Naive thymus-derived CD8-positive, alpha-beta T cell (primary cell): ENCODE results near the gene CFAP298. TPM values are rescaled to one million over a fixed set of nuclear protein-coding genes. Genes with fewer than 3 reads are reported as not detected.
A peak's percentile ranks its signal among the peaks of the same experiment; 100 is the strongest.
"Not testable (repeated sequence)": the region's sequence is repeated elsewhere in the genome, so short reads cannot be mapped to it uniquely, and the experiment has no call there.

Source experiments
- ATAC-seq, 2 donors: fragments of 150-1000 bp; cut with Tn5 transposase in 1 of 2; sonication (Bioruptor Pico), chemical (Tn5 transposase) in 1 of 2; 1 replicate in 1 of 2; 2 replicates in 1 of 2; pipeline ENCODE4 v1.10.0; 2021; ENCODE audit warnings: mild to moderate bottlenecking in 2 of 2, moderate library complexity in 2 of 2
- POLR2A ChIA-PET: fragments of 350-600 bp; sonication (Branson Sonifier 250); formaldehyde crosslinking; loops from one replicate; lab custom pipeline; 2021; ENCODE audit warnings: antibody characterized with exemption; lab: Charles Lee
- DNase-seq, 10 donors: peaks; one replicate each; pipeline versions ENCODE4 v3.0.0 to v3.0.0-alpha.2; 2020 to 2022
- H3K27ac Mint-ChIP-seq, 10 donors: one replicate each; pipeline ENCODE4 v1.8.0; 2020 to 2022; ENCODE audit warnings: mild to moderate bottlenecking in 10 of 10, mixed read lengths in 10 of 10, moderate library complexity in 4 of 10, inconsistent platforms in 1 of 10
- H3K27me3 Mint-ChIP-seq, 5 donors: one replicate each; pipeline ENCODE4 v1.8.0; 2021 to 2022; ENCODE audit warnings: mixed read lengths in 5 of 5
- H3K36me3 Mint-ChIP-seq, 3 donors: one replicate each; pipeline ENCODE4 v1.8.0; 2020 to 2022; ENCODE audit warnings: mixed read lengths in 3 of 3, mild to moderate bottlenecking in 2 of 3, inconsistent platforms in 1 of 3
- H3K4me1 Mint-ChIP-seq, 4 donors: one replicate each; pipeline ENCODE4 v1.8.0; 2021 to 2022; ENCODE audit warnings: mixed read lengths in 4 of 4
- H3K4me3 Mint-ChIP-seq, 10 donors: one replicate each; pipeline ENCODE4 v1.8.0; 2020 to 2022; ENCODE audit warnings: mild to moderate bottlenecking in 10 of 10, mixed read lengths in 10 of 10, moderate library complexity in 6 of 10, inconsistent platforms in 1 of 10
- H3K9me3 Mint-ChIP-seq, 9 donors: one replicate each; pipeline ENCODE4 v1.8.0; 2020 to 2022; ENCODE audit warnings: mixed read lengths in 9 of 9, mild to moderate bottlenecking in 3 of 9, inconsistent platforms in 1 of 9, moderate library complexity in 1 of 9
- polyA plus RNA-seq, 3 donors: library from polyadenylated mRNA; unstranded; fragments of 300-500 nt; fragmentation: Illumina TruSeq; gene quantifications; one replicate each; pipeline ENCODE4 v1.2.3, GENCODE V29; 2021
- total RNA-seq, 8 experiments: library from RNA in 2 of 8; stranded (reverse) in 2 of 8; gene quantifications; one replicate each; pipeline ENCODE4 v1.2.3 and lab custom pipeline; 2021 to 2026

The CFAP298 gene
- total and polyA plus RNA-seq, 5 experiments from 2014 or later, result 35.0 to 64.2 (median 59.4) TPM

DNA sequence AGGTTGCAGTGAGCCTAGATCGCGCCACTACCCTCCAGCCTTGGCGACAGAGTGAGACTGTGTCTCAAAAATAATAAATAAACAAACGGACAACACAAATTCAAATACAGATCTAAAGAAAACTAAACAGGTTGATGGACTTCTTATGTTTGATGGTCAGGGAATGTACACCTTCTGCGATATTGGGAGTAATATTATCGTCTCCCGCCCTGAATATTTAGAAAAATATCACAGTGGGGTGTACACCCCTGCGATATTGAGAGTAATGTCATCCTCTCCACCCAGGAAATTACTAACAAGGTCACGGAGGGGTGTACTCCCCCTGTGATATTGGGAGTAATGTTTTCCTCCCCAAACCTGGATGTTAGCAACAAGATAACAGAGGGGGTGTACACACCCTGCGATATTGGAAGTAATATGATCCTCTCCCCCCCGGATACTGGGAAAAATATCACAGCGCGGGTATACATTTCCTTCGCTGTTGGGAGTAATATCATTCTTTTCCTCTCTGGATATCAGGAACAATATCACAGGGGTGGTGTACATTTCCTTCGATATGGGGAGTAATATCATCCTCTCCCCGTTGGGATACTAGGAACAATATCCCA, 1.4 kb upstream of the CFAP298 start:
- peak in 1 of 10 donors; percentile 1 for DNase-seq
- peaks cover 8 to 31% (median 18%) of the 10 kb centered on the region in 4 donors for H3K4me1 Mint-ChIP-seq
- H3K36me3 Mint-ChIP-seq, result peaks cover 0 to 13% (median 2%) of the 10 kb centered on the region in 3 donors
- peak overlapping the region; percentile 48 to 99 (median 98) for H3K27ac Mint-ChIP-seq
- POLR2A ChIA-PET, result interaction anchor here (1.4 to 2.4 kb wide), 3 partner anchors 202 to 711 kb away, joined by 3 to 18 read pairs (median 9); partner anchors contain the start of genes EVA1C and IFNAR1
- no peak for ATAC-seq
- peak overlapping the region; percentile 90 to 100 (median 97) for H3K4me3 Mint-ChIP-seq
- no peaks in the 10 kb centered on the region for H3K9me3 Mint-ChIP-seq
- H3K27me3 Mint-ChIP-seq, result peaks cover 0 to 9% (median 3%) of the 10 kb centered on the region in 5 donors

DNA sequence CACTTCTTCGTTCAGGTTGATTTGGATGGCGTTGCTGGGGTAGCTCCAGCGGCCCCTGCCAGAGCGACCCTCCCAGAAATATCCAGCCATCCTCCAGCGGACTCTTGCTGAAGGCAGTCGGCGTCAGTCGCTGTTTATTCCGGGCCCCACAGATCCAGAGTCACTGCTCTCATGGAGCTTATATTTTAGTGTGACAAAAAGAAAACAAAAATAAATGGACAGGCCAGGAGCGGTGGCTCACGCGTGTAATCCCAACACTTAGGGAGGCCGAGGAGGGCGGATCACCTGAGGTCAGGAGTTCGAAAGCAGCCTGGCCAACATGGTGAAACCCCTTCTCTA, 791 bp upstream of the CFAP298 start:
- Mint-ChIP-seq H3K27ac (peak overlapping the region; percentile 91 to 99 (median 99)), H3K36me3 (peaks cover 0 to 16% (median 2%) of the 10 kb centered on the region in 3 donors), H3K4me3 (peak overlapping the region; percentile 90 to 100 (median 97)), H3K4me1 (peaks cover 8 to 31% (median 18%) of the 10 kb centered on the region in 4 donors), H3K9me3 (no peaks in the 10 kb centered on the region), H3K27me3 (peaks cover 0 to 4% (median under 1%) of the 10 kb centered on the region in 5 donors)
- ATAC-seq, result peak; percentile 2 to 13
- no peak for DNase-seq
- POLR2A ChIA-PET, result interaction anchor here (1.4 to 2.4 kb wide), 6 partner anchors 12 to 712 kb away, joined by 3 to 20 read pairs (median 8); partner anchors contain the start of genes EVA1C, IFNAR1 and PAXBP1

GRCh38 chr21:32611471-32611997, 643 bp downstream of the CFAP298 start:
- peaks cover 0 to 3% (median 0%) of the 10 kb centered on the region in 5 donors for H3K27me3 Mint-ChIP-seq
- ATAC-seq, result peak; percentile 0 to 14
- H3K36me3 Mint-ChIP-seq, result peaks cover 0 to 31% (median 2%) of the 10 kb centered on the region in 3 donors

DNA sequence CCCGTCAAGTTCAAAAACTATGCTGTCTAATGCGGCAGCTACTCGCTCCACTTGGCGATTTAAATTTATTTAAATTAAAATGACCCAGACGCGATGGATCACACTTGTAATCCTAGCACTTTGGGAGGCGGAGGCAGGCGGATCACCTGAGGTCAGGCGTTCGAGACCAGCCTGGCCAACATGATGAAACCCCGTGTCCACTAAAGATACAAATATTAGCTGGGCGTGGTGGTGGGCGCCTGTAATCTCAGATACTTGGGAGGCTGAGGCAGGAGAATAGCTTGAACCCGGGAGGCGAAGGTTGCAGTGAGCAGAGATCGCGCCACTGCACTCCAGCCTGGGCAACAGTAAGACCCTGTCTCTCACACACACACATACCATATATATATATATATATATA, 1.2 kb downstream of the CFAP298 start:
- Mint-ChIP-seq H3K4me1 (peaks cover 11 to 31% (median 20%) of the 10 kb centered on the region in 4 donors), H3K36me3 (peaks cover 3 to 36% (median 6%) of the 10 kb centered on the region in 3 donors), H3K4me3 (peak overlapping the region in 8 of 10 donors; percentile 19 to 98 (median 52)), H3K27ac (peak overlapping the region in 2 of 10 donors; percentile 25 to 43)
- POLR2A ChIA-PET, result interaction anchor here (2.0 to 2.4 kb wide), 3 partner anchors 10 to 199 kb away, joined by 8 to 18 read pairs (median 8); partner anchors contain the start of gene EVA1C
- ATAC-seq, H3K27me3 Mint-ChIP-seq, DNase-seq, H3K9me3 Mint-ChIP-seq: not testable (repeated sequence)

More at GRCh38 chr21:32611471-32611997, 643 bp downstream of the CFAP298 start:
- Mint-ChIP-seq H3K9me3 (no peaks in the 10 kb centered on the region), H3K4me1 (peaks cover 8 to 31% (median 18%) of the 10 kb centered on the region in 4 donors), H3K4me3 (peak overlapping the region; percentile 90 to 100 (median 97)), H3K27ac (peak overlapping the region; percentile 91 to 99 (median 99))
- peak in 7 of 10 donors; percentile 10 to 43 (median 31) for DNase-seq
- POLR2A ChIA-PET, result interaction anchor here (1.2 to 2.4 kb wide), 5 partner anchors 10 to 200 kb away, joined by 4 to 20 read pairs (median 8); partner anchors contain the start of genes EVA1C and PAXBP1

DNA sequence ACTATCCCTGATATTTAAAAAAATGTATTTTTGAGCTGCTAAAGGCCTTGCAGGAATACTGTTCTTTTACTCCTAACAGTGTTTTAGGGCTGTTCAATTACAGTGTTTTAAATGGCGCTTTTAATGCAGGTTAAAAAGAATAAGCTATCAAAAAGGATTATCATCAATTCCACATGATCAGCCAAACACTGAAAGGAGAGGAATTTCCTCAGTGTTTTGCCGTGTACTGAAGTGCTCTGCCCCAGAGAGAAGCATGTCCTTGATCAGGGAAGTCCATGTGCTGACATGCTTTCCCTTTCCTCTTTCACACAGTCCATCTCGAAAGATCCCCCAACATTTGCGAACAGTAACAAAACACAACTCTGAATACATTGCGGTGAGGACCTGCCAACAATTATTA, 3.3 kb downstream of the CFAP298 start:
- Mint-ChIP-seq H3K4me1 (peaks cover 12 to 34% (median 23%) of the 10 kb centered on the region in 4 donors), H3K27ac (no peak overlapping the region)

DNA sequence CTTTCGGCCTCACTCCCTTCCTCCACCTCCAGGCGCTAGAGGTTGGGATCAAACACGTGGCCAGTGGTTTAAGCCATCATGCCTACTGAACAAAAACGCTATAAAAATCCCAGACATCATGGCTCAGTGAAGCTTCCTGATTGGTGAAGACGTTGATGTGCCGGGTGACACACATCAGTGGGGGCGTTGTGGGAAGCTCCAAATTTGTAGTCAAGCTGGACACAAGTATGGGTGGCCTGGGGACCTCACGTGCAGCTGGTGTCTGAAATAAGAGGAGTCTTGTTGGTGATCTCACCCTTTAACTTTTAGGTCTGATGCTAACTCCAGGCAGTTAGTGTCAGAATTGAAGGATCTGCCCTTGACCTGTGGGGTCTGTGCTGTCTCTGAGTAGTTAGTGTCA, 6.7 kb downstream of the CFAP298 start:
- Mint-ChIP-seq H3K27me3 (no peaks in the 10 kb centered on the region), H3K9me3 (no peaks in the 10 kb centered on the region), H3K4me3 (no peak overlapping the region), H3K4me1 (peaks cover 11 to 22% (median 14%) of the 10 kb centered on the region in 4 donors), H3K27ac (no peak overlapping the region), H3K36me3 (peaks cover 9 to 84% (median 31%) of the 10 kb centered on the region in 3 donors)
- ATAC-seq (no peak), DNase-seq (no peak)
- POLR2A ChIA-PET, result interaction anchor here (1.0 kb wide), 1 partner anchor 194 kb away, joined by 3 read pairs; no protein-coding TSS in a partner anchor

More for the DNA sequence above, 3.3 kb downstream of the CFAP298 start:
- POLR2A ChIA-PET, result interaction anchor here (0.6 to 1.3 kb wide), 3 partner anchors 30 to 216 kb away, joined by 3 to 4 read pairs (median 3); partner anchors contain the start of genes PAXBP1 and URB1
- Mint-ChIP-seq H3K4me3 (peak overlapping the region in 1 of 10 donors; percentile 4), H3K27me3 (no peaks in the 10 kb centered on the region), H3K36me3 (peaks cover 9 to 56% (median 24%) of the 10 kb centered on the region in 3 donors), H3K9me3 (no peaks in the 10 kb centered on the region)
- ATAC-seq, result no peak
- no peak for DNase-seq

GRCh38 chr21:32604464-32604863, 7.7 kb downstream of the CFAP298 start:
- POLR2A ChIA-PET, result interaction anchor here (1.0 kb wide), 1 partner anchor 193 kb away, joined by 3 read pairs; no protein-coding TSS in a partner anchor
- Mint-ChIP-seq H3K36me3 (peaks cover 9 to 84% (median 29%) of the 10 kb centered on the region in 3 donors), H3K9me3 (no peaks in the 10 kb centered on the region), H3K4me3 (no peak overlapping the region), H3K4me1 (peaks cover 5 to 12% (median 11%) of the 10 kb centered on the region in 4 donors), H3K27me3 (no peaks in the 10 kb centered on the region), H3K27ac (no peak overlapping the region)
- ATAC-seq (no peak), DNase-seq (no peak)

GRCh38 chr21:32603131-32603530, 9.0 kb downstream of the CFAP298 start:
- no peak for ATAC-seq
- Mint-ChIP-seq H3K27ac (no peak overlapping the region), H3K9me3 (no peaks in the 10 kb centered on the region), H3K4me1 (peaks cover 0 to 11% (median 7%) of the 10 kb centered on the region in 4 donors), H3K4me3 (no peak overlapping the region), H3K36me3 (peaks cover 9 to 87% (median 29%) of the 10 kb centered on the region in 3 donors), H3K27me3 (no peaks in the 10 kb centered on the region)
- no peak for DNase-seq
- POLR2A ChIA-PET, result no interaction called here

GRCh38 chr21:32602099-32602498, 10.1 kb downstream of the CFAP298 start:
- POLR2A ChIA-PET, result no interaction called here
- Mint-ChIP-seq H3K36me3 (peaks cover 9 to 78% (median 29%) of the 10 kb centered on the region in 3 donors), H3K27me3 (no peaks in the 10 kb centered on the region), H3K4me3 (no peak overlapping the region), H3K9me3 (no peaks in the 10 kb centered on the region), H3K4me1 (peaks cover 0 to 11% (median 7%) of the 10 kb centered on the region in 4 donors), H3K27ac (no peak overlapping the region)
- no peak for DNase-seq
- no peak for ATAC-seq

- POLR2A ChIA-PET, result no interaction called here
- Mint-ChIP-seq H3K4me1 (peaks cover 0 to 3% (median 1%) of the 10 kb centered on the region in 4 donors), H3K9me3 (no peaks in the 10 kb centered on the region), H3K27me3 (no peaks in the 10 kb centered on the region), H3K4me3 (no peak overlapping the region), H3K36me3 (peaks cover 0 to 58% (median 13%) of the 10 kb centered on the region in 3 donors), H3K27ac (peak overlapping the region in 1 of 10 donors; percentile 12)
- DNase-seq (no peak), ATAC-seq (no peak)
Observed at GRCh38 chr21:32599526-32599925, 12.7 kb downstream of the CFAP298 start.

DNA sequence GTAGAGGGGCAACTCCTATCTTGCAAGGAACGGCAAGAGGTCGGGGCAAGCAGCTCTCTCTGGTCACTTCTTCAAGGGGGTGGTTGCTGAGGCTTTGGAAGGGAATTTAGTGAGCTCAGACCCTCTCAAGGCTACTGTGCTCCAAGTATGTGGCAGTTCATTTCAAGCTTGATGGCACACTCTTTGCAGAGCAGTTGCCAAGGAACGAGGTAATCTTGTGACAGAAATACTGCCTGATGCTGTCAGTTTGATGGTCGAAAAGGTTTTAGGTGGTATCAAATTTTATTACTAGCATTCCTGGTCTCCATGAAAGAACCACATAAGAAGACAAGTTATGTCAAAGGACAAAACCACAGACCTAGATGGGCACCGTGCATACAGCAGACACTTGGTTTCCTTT, 13.1 kb downstream of the CFAP298 start:
- no peak overlapping the region for H3K27ac Mint-ChIP-seq
- POLR2A ChIA-PET, result no interaction called here

GRCh38 chr21:32597205-32597604, 15.0 kb downstream of the CFAP298 start:
- Mint-ChIP-seq H3K27me3 (no peaks in the 10 kb centered on the region), H3K36me3 (peaks cover 0 to 35% (median 0%) of the 10 kb centered on the region in 3 donors), H3K4me1 (peaks cover 0 to 1% (median 0%) of the 10 kb centered on the region in 4 donors), H3K27ac (peak overlapping the region in 7 of 10 donors; percentile 2 to 91 (median 13)), H3K4me3 (no peak overlapping the region), H3K9me3 (no peaks in the 10 kb centered on the region)
- POLR2A ChIA-PET, result no interaction called here
- DNase-seq, result no peak
- no peak for ATAC-seq

More for the DNA sequence above, 13.1 kb downstream of the CFAP298 start:
- no peaks in the 10 kb centered on the region for H3K9me3 Mint-ChIP-seq
- H3K36me3 Mint-ChIP-seq, result peaks cover 0 to 54% (median 9%) of the 10 kb centered on the region in 3 donors
- ATAC-seq (no peak), DNase-seq (no peak)
- H3K27me3 Mint-ChIP-seq, result no peaks in the 10 kb centered on the region
- H3K4me3 Mint-ChIP-seq, result no peak overlapping the region
- peaks cover 0 to 3% (median 1%) of the 10 kb centered on the region in 4 donors for H3K4me1 Mint-ChIP-seq
